HEK293 (cell line): ENCODE measurements around the gene GSG1L.

Source experiments
- CTCF ChIA-PET: fragments of 350-600 bp; formaldehyde crosslinking; extraction: SDS; loops from one replicate; lab custom pipeline; 2021; ENCODE audit warnings: antibody characterized with exemption; lab: Yijun Ruan, JAX
- POLR2A ChIA-PET: fragments of 300-600 bp; formaldehyde crosslinking; extraction: SDS; loops from one replicate; lab custom pipeline; 2020; ENCODE audit warnings: antibody characterized with exemption, inconsistent platforms; lab: Yijun Ruan, JAX
- H3K27ac ChIP-seq: fragments of 200-500 bp; sonication (Bioruptor generic); 2 replicates; pipeline ENCODE4 v1.5.1; 2014; ENCODE audit warnings: low read depth, low read length, control low read depth, inconsistent platforms; ENCODE audit errors: extremely low read depth
- H3K36me3 ChIP-seq, 2 experiments: fragments of 200-500 bp in 1 of 2; sonication (Bioruptor generic) in 1 of 2; 1 replicate in 1 of 2; 2 replicates in 1 of 2; pipeline ENCODE4 v1.5.1; 2014 to 2017; ENCODE audit warnings: inconsistent platforms in 2 of 2, low read length in 2 of 2; ENCODE audit not compliant: control insufficient read depth in 2 of 2, insufficient read depth in 1 of 2
- H3K4me1 ChIP-seq: fragments of 200-500 bp; sonication (Bioruptor generic); 2 replicates; pipeline ENCODE4 v1.5.1; 2014; ENCODE audit warnings: mild to moderate bottlenecking, low read length, inconsistent platforms; ENCODE audit not compliant: control insufficient read depth, insufficient read depth
- H3K4me3 ChIP-seq: 2 replicates; pipeline ENCODE4 v1.5.1; 2011; ENCODE audit warnings: low read depth, mild to moderate bottlenecking, control low read depth, low read length, moderate library complexity
- H3K9me3 ChIP-seq: fragments of 200-500 bp; sonication (Bioruptor generic); 2 replicates; pipeline ENCODE4 v1.5.1; 2014; ENCODE audit warnings: low read depth, low read length, inconsistent platforms; ENCODE audit not compliant: control insufficient read depth, insufficient read depth
- ATF2 ChIP-seq: fragments of 450-650 bp; formaldehyde crosslinking; IDR thresholded peaks from 2 replicates; pipeline ENCODE4 v1.5.1; 2016; ENCODE audit warnings: missing biosample characterization, missing genetic modification characterization, low read depth
- GFI1B ChIP-seq: fragments of 450-650 bp; formaldehyde crosslinking; IDR thresholded peaks from 2 replicates; pipeline ENCODE4 v1.5.1; 2016; ENCODE audit warnings: missing biosample characterization, missing genetic modification characterization
- KLF8 ChIP-seq: fragments of 450-650 bp; formaldehyde crosslinking; IDR thresholded peaks from 2 replicates; pipeline ENCODE4 v1.5.1; 2016; ENCODE audit warnings: missing biosample characterization, missing genetic modification characterization
- REST ChIP-seq: fragments of 450-650 bp; formaldehyde crosslinking; IDR thresholded peaks from 2 replicates; pipeline ENCODE4 v1.5.1; 2016; ENCODE audit warnings: missing biosample characterization, missing genetic modification characterization
- SCRT1 ChIP-seq: fragments of 450-650 bp; formaldehyde crosslinking; IDR thresholded peaks from 2 replicates; pipeline ENCODE4 v1.5.1; 2016; ENCODE audit warnings: missing biosample characterization, missing genetic modification characterization, borderline replicate concordance
- TSHZ1 ChIP-seq: fragments of 450-650 bp; formaldehyde crosslinking; IDR thresholded peaks from 2 replicates; pipeline ENCODE4 v1.5.1; 2016; ENCODE audit warnings: missing biosample characterization, missing genetic modification characterization, borderline replicate concordance
- ZBTB20 ChIP-seq: fragments of 450-650 bp; formaldehyde crosslinking; IDR thresholded peaks from 2 replicates; pipeline ENCODE4 v1.5.1; 2016; ENCODE audit warnings: missing biosample characterization, missing genetic modification characterization
- ZBTB49 ChIP-seq: fragments of 450-650 bp; formaldehyde crosslinking; IDR thresholded peaks from 2 replicates; pipeline ENCODE4 v1.5.1; 2016; ENCODE audit warnings: missing biosample characterization, missing genetic modification characterization, low read depth
- ZFP3 ChIP-seq: fragments of 450-650 bp; formaldehyde crosslinking; IDR thresholded peaks from 2 replicates; pipeline ENCODE4 v1.5.1; 2016; ENCODE audit warnings: low read depth, missing biosample characterization, missing genetic modification characterization
- ZNF114 ChIP-seq: fragments of 450-650 bp; formaldehyde crosslinking; IDR thresholded peaks from 2 replicates; pipeline ENCODE4 v1.5.0; 2017; ENCODE audit warnings: missing biosample characterization, missing genetic modification characterization
- ZNF140 ChIP-seq: fragments of 450-650 bp; formaldehyde crosslinking; IDR thresholded peaks from 2 replicates; pipeline ENCODE4 v1.5.1; 2016; ENCODE audit warnings: missing biosample characterization, missing genetic modification characterization
- ZNF175 ChIP-seq: fragments of 450-650 bp; formaldehyde crosslinking; IDR thresholded peaks from 2 replicates; pipeline ENCODE4 v1.5.1; 2016; ENCODE audit warnings: missing biosample characterization, missing genetic modification characterization
- ZNF184 ChIP-seq: fragments of 450-650 bp; IDR thresholded peaks from 2 replicates; pipeline ENCODE4 v1.5.1; 2018; ENCODE audit warnings: missing biosample characterization, mild to moderate bottlenecking, missing genetic modification characterization
- ZNF324 ChIP-seq: fragments of 450-650 bp; formaldehyde crosslinking; IDR thresholded peaks from 2 replicates; pipeline ENCODE4 v1.5.1; 2016; ENCODE audit warnings: missing biosample characterization, missing genetic modification characterization
- ZNF362 ChIP-seq: fragments of 450-650 bp; formaldehyde crosslinking; IDR thresholded peaks from 2 replicates; pipeline ENCODE4 v1.5.1; 2016; ENCODE audit warnings: missing biosample characterization, missing genetic modification characterization
- ZNF488 ChIP-seq: fragments of 450-650 bp; formaldehyde crosslinking; IDR thresholded peaks from 2 replicates; pipeline ENCODE4 v1.5.1; 2016; ENCODE audit warnings: missing biosample characterization, missing genetic modification characterization
- ZNF596 ChIP-seq: fragments of 450-650 bp; IDR thresholded peaks from 2 replicates; pipeline ENCODE4 v1.5.0; 2018; ENCODE audit warnings: missing biosample characterization, mild to moderate bottlenecking, missing genetic modification characterization, moderate library complexity
- ZNF626 ChIP-seq: fragments of 450-650 bp; sonication (Bioruptor Pico); formaldehyde crosslinking; IDR thresholded peaks from 2 replicates; pipeline ENCODE4 v1.5.1; 2018; ENCODE audit warnings: missing biosample characterization, missing genetic modification characterization, inconsistent platforms
- ZNF654 ChIP-seq: fragments of 450-650 bp; formaldehyde crosslinking; IDR thresholded peaks from 2 replicates; pipeline ENCODE4 v1.5.1; 2016; ENCODE audit warnings: low read depth, missing biosample characterization, missing genetic modification characterization
- ZNF658 ChIP-seq: fragments of 450-650 bp; formaldehyde crosslinking; IDR thresholded peaks from 2 replicates; pipeline ENCODE4; 2016; ENCODE audit warnings: missing biosample characterization, missing genetic modification characterization
- ZNF664 ChIP-seq: fragments of 450-650 bp; formaldehyde crosslinking; IDR thresholded peaks from 2 replicates; pipeline ENCODE4 v1.5.1; 2016; ENCODE audit warnings: missing biosample characterization, missing genetic modification characterization
- ZNF830 ChIP-seq: fragments of 450-650 bp; IDR thresholded peaks from 2 replicates; pipeline ENCODE4 v1.5.0; 2018; ENCODE audit warnings: missing biosample characterization, missing genetic modification characterization, low read depth, mild to moderate bottlenecking, moderate library complexity
- ZSCAN18 ChIP-seq: fragments of 450-650 bp; formaldehyde crosslinking; IDR thresholded peaks from 2 replicates; pipeline ENCODE4 v1.5.1; 2016; ENCODE audit warnings: missing biosample characterization, missing genetic modification characterization

Gene GSG1L

GRCh38 chr16:27816561-27816960 lies 247.0 kb downstream of the GSG1L start (continued):
- TF ChIP-seq ZNF488 (no peak), ZNF324 (tag by site-specific recombination) (no peak), ZNF654 (tag by site-specific recombination) (no peak), KLF8 (tag by site-specific recombination) (no peak), ZNF140 (tag by site-specific recombination) (no peak), TSHZ1 (no peak)

GRCh38 chr16:27813591-27813990 lies 249.9 kb downstream of the GSG1L start:
- no peaks in the 10 kb centered on the region for H3K4me1 ChIP-seq
- TF ChIP-seq SCRT1 (tag by site-specific recombination) (no peak), ZFP3 (no peak), REST (tag by site-specific recombination) (no peak), ZNF626 (tag by site-specific recombination) (no peak), ATF2 (tag by site-specific recombination) (no peak), ZNF596 (no peak), ZNF362 (no peak), ZNF658 (tag by site-specific recombination) (no peak), ZBTB49 (tag by site-specific recombination) (no peak), ZBTB20 (tag by site-specific recombination) (no peak), ZSCAN18 (tag by site-specific recombination) (no peak), ZNF114 (tag by site-specific recombination) (no peak), ZNF664 (tag by site-specific recombination) (no peak), GFI1B (tag by site-specific recombination) (no peak), ZNF184 (tag by site-specific recombination) (no peak), ZNF175 (no peak), ZNF830 (tag by site-specific recombination) (no peak)
- TF ChIP-seq, all 188 proteins: peak for 0
- Histone ChIP-seq H3K4me3 (no peak overlapping the region), H3K9me3 (no peaks in the 10 kb centered on the region), H3K27ac (no peak overlapping the region), H3K36me3 (no peaks in the 10 kb centered on the region)
- CTCF ChIA-PET = interaction anchor here (0.6 kb wide), 1 partner anchor 61 kb away, joined by 3 read pairs; no protein-coding TSS in a partner anchor
- POLR2A ChIA-PET = no interaction called here
